ENCODE data around the gene CORO2A. TPM values are rescaled to one million over a fixed set of nuclear protein-coding genes. Genes with fewer than 3 reads are reported as not detected.
A peak's percentile ranks its signal among the peaks of the same experiment; 100 is the strongest.

CORO2A gene
- total and polyA plus RNA-seq, 5 donors: 0.09 to 0.43 (median 0.17) TPM

GRCh38 chr9:98191671-98192502, 550 bp downstream of the CORO2A start:
- H3K27ac ChIP-seq (ENCODE audit: low read length): no peak overlapping the region
- H3K4me3 ChIP-seq (ENCODE audit: low read length): peak overlapping the region; percentile 47
- DNase-seq: peak; percentile 35 to 66 (median 65)
- H3K9me3 ChIP-seq (ENCODE audit: control insufficient read depth, low read length): no peaks in the 10 kb centered on the region
- WGBS: 19% methylated on average over 47 of the region's 47 CpGs
- intact Hi-C loops (cut with DNase I): no loop called here
- ATAC-seq: peak; percentile 10 to 22
- H3K4me1 ChIP-seq (ENCODE audit: control insufficient read depth, insufficient read depth, low read length): no peaks in the 10 kb centered on the region
- no peaks in the 10 kb centered on the region for H3K27me3 ChIP-seq (ENCODE audit: control insufficient read depth, insufficient read depth)

- Histone ChIP-seq H3K4me1 (ENCODE audit: control insufficient read depth, insufficient read depth, low read length) (no peaks in the 10 kb centered on the region), H3K4me3 (ENCODE audit: low read length) (no peak overlapping the region), H3K27ac (ENCODE audit: low read length) (no peak overlapping the region), H3K27me3 (ENCODE audit: control insufficient read depth, insufficient read depth) (no peaks in the 10 kb centered on the region), H3K9me3 (ENCODE audit: control insufficient read depth, low read length) (no peaks in the 10 kb centered on the region)
- no peak for DNase-seq
- ATAC-seq: no peak
- WGBS: 81% methylated on average over 5 of the region's 5 CpGs
- intact Hi-C loops (cut with DNase I): no loop called here
Measured at GRCh38 chr9:98191181-98191608, 1.2 kb downstream of the CORO2A start.

GRCh38 chr9:98190757-98191105, 1.7 kb downstream of the CORO2A start:
- Histone ChIP-seq H3K27ac (ENCODE audit: low read length) (no peak overlapping the region), H3K9me3 (ENCODE audit: control insufficient read depth, low read length) (no peaks in the 10 kb centered on the region), H3K27me3 (ENCODE audit: control insufficient read depth, insufficient read depth) (no peaks in the 10 kb centered on the region), H3K4me1 (ENCODE audit: control insufficient read depth, insufficient read depth, low read length) (no peaks in the 10 kb centered on the region), H3K4me3 (ENCODE audit: low read length) (no peak overlapping the region)
- 91% methylated on average over 5 of the region's 5 CpGs for WGBS
- intact Hi-C loops (cut with DNase I): no loop called here
- ATAC-seq: no peak
- DNase-seq: no peak

- no peaks in the 10 kb centered on the region for H3K4me1 ChIP-seq (ENCODE audit: control insufficient read depth, insufficient read depth, low read length)
- no peaks in the 10 kb centered on the region for H3K9me3 ChIP-seq (ENCODE audit: control insufficient read depth, low read length)
- no peak overlapping the region for H3K4me3 ChIP-seq (ENCODE audit: low read length)
- intact Hi-C loops (cut with DNase I): no loop called here
- DNase-seq: no peak
- no peak for ATAC-seq
- H3K27me3 ChIP-seq (ENCODE audit: control insufficient read depth, insufficient read depth): no peaks in the 10 kb centered on the region
- H3K27ac ChIP-seq (ENCODE audit: low read length): no peak overlapping the region
- WGBS: 76% methylated on average over 6 of the region's 6 CpGs
Measured at GRCh38 chr9:98189412-98189811, 3.0 kb downstream of the CORO2A start.

GRCh38 chr9:98187926-98188325, 4.5 kb downstream of the CORO2A start:
- Histone ChIP-seq H3K27me3 (ENCODE audit: control insufficient read depth, insufficient read depth) (no peaks in the 10 kb centered on the region), H3K4me3 (ENCODE audit: low read length) (no peak overlapping the region), H3K4me1 (ENCODE audit: control insufficient read depth, insufficient read depth, low read length) (no peaks in the 10 kb centered on the region), H3K27ac (ENCODE audit: low read length) (no peak overlapping the region), H3K9me3 (ENCODE audit: control insufficient read depth, low read length) (no peaks in the 10 kb centered on the region)
- ATAC-seq (no peak), DNase-seq (no peak)
- intact Hi-C loops (cut with DNase I): no loop called here
- WGBS: 91% methylated on average over 5 of the region's 5 CpGs

- Histone ChIP-seq H3K9me3 (ENCODE audit: control insufficient read depth, low read length) (no peaks in the 10 kb centered on the region), H3K27me3 (ENCODE audit: control insufficient read depth, insufficient read depth) (no peaks in the 10 kb centered on the region), H3K27ac (ENCODE audit: low read length) (no peak overlapping the region), H3K4me3 (ENCODE audit: low read length) (no peak overlapping the region), H3K4me1 (ENCODE audit: control insufficient read depth, insufficient read depth, low read length) (no peaks in the 10 kb centered on the region)
- DNase-seq: no peak
- ATAC-seq: no peak
- WGBS: 53% methylated on average over 1 of the region's 1 CpG
- intact Hi-C loops (cut with DNase I): no loop called here
Measured at GRCh38 chr9:98186236-98186635, 6.2 kb downstream of the CORO2A start.

GRCh38 chr9:98185611-98186171, 6.7 kb downstream of the CORO2A start:
- Histone ChIP-seq H3K4me3 (ENCODE audit: low read length) (no peak overlapping the region), H3K4me1 (ENCODE audit: control insufficient read depth, insufficient read depth, low read length) (no peaks in the 10 kb centered on the region), H3K9me3 (ENCODE audit: control insufficient read depth, low read length) (no peaks in the 10 kb centered on the region), H3K27ac (ENCODE audit: low read length) (no peak overlapping the region), H3K27me3 (ENCODE audit: control insufficient read depth, insufficient read depth) (no peaks in the 10 kb centered on the region)
- 64% methylated on average over 6 of the region's 6 CpGs for WGBS
- DNase-seq: no peak
- peak in 1 of 2 donors; percentile 36 for ATAC-seq
- intact Hi-C loops (cut with DNase I): no loop called here

- no peaks in the 10 kb centered on the region for H3K9me3 ChIP-seq (ENCODE audit: control insufficient read depth, low read length)
- DNase-seq: no peak
- H3K4me3 ChIP-seq (ENCODE audit: low read length): no peak overlapping the region
- no peaks in the 10 kb centered on the region for H3K4me1 ChIP-seq (ENCODE audit: control insufficient read depth, insufficient read depth, low read length)
- ATAC-seq: no peak
- no peak overlapping the region for H3K27ac ChIP-seq (ENCODE audit: low read length)
- H3K27me3 ChIP-seq (ENCODE audit: control insufficient read depth, insufficient read depth): no peaks in the 10 kb centered on the region
- intact Hi-C loops (cut with DNase I): no loop called here
- 80% methylated on average over 6 of the region's 6 CpGs for WGBS
Measured at GRCh38 chr9:98185021-98185567, 7.3 kb downstream of the CORO2A start.

- 76% methylated on average over 6 of the region's 6 CpGs for WGBS
- no peaks in the 10 kb centered on the region for H3K4me1 ChIP-seq (ENCODE audit: control insufficient read depth, insufficient read depth, low read length)
- ATAC-seq: no peak
- H3K27ac ChIP-seq (ENCODE audit: low read length): no peak overlapping the region
- H3K4me3 ChIP-seq (ENCODE audit: low read length): no peak overlapping the region
- intact Hi-C loops (cut with DNase I): no loop called here
- H3K9me3 ChIP-seq (ENCODE audit: control insufficient read depth, low read length): no peaks in the 10 kb centered on the region
- no peak for DNase-seq
- H3K27me3 ChIP-seq (ENCODE audit: control insufficient read depth, insufficient read depth): no peaks in the 10 kb centered on the region
Measured at GRCh38 chr9:98184326-98184725, 8.1 kb downstream of the CORO2A start.

- intact Hi-C loops (cut with DNase I): no loop called here
- ATAC-seq: no peak
- H3K27me3 ChIP-seq (ENCODE audit: control insufficient read depth, insufficient read depth): no peaks in the 10 kb centered on the region
- no peaks in the 10 kb centered on the region for H3K4me1 ChIP-seq (ENCODE audit: control insufficient read depth, insufficient read depth, low read length)
- H3K4me3 ChIP-seq (ENCODE audit: low read length): no peak overlapping the region
- no peak overlapping the region for H3K27ac ChIP-seq (ENCODE audit: low read length)
- 87% methylated on average over 9 of the region's 9 CpGs for WGBS
- no peak for DNase-seq
- H3K9me3 ChIP-seq (ENCODE audit: control insufficient read depth, low read length): no peaks in the 10 kb centered on the region
Measured at GRCh38 chr9:98182889-98183599, 9.4 kb downstream of the CORO2A start.

Measured in right cardiac atrium (tissue), 5 donors.